NCI-H1417 treated with DMSO at 0.1 percent for 48 hours (cell line): ENCODE results near the gene TEX264.
"Not testable (repeated sequence)": the region's sequence is repeated elsewhere in the genome, so short reads cannot be mapped to it uniquely, and the experiment has no call there.

Experiments
- DNase-seq: peaks from one replicate; lab custom pipeline; 2025; lab: John Stamatoyannopoulos, UW

Gene TEX264

GRCh38 chr3:51715231-51715976 lies 44.4 kb downstream of the TEX264 start:
- no peak for DNase-seq

GRCh38 chr3:51715977-51716294 lies 44.9 kb downstream of the TEX264 start:
- DNase-seq: no peak

- DNase-seq: no peak
These were observed 45.8 kb downstream of the TEX264 start for GRCh38 chr3:51716805-51717204.

- DNase-seq: no peak
These were observed 46.4 kb downstream of the TEX264 start for GRCh38 chr3:51717446-51717845.

- DNase-seq: no peak
These were observed 46.9 kb downstream of the TEX264 start for GRCh38 chr3:51717947-51718346.

GRCh38 chr3:51718547-51719409 lies 47.7 kb downstream of the TEX264 start:
- peak; percentile 34 for DNase-seq

- no peak for DNase-seq
These were observed 48.5 kb downstream of the TEX264 start for GRCh38 chr3:51719410-51720025.

GRCh38 chr3:51720292-51721061 lies 49.4 kb downstream of the TEX264 start:
- DNase-seq: no peak

GRCh38 chr3:51721062-51721745 lies 50.2 kb downstream of the TEX264 start:
- no peak for DNase-seq

GRCh38 chr3:51722362-51722761 lies 51.3 kb downstream of the TEX264 start:
- DNase-seq: no peak

- no peak for DNase-seq
These were observed 56.4 kb downstream of the TEX264 start for GRCh38 chr3:51727500-51727899.

- no peak for DNase-seq
These were observed 58.1 kb downstream of the TEX264 start for GRCh38 chr3:51729042-51729633.

GRCh38 chr3:51733859-51734571 lies 63.0 kb downstream of the TEX264 start:
- DNase-seq: no peak

- DNase-seq: no peak
These were observed 63.5 kb downstream of the TEX264 start for GRCh38 chr3:51734572-51734907.

GRCh38 chr3:51735039-51735438 lies 64.0 kb downstream of the TEX264 start:
- DNase-seq: no peak

- no peak for DNase-seq
These were observed 64.9 kb downstream of the TEX264 start for GRCh38 chr3:51735950-51736349.

- no peak for DNase-seq
These were observed 68.1 kb downstream of the TEX264 start for GRCh38 chr3:51739110-51739509.

- DNase-seq: not testable (repeated sequence)
These were observed 71.3 kb downstream of the TEX264 start for GRCh38 chr3:51742320-51742719.

- not testable (repeated sequence) for DNase-seq
These were observed 71.9 kb downstream of the TEX264 start for GRCh38 chr3:51742978-51743377.

- no peak for DNase-seq
These were observed 76.8 kb downstream of the TEX264 start for GRCh38 chr3:51747840-51748239.

- no peak for DNase-seq
These were observed 77.3 kb downstream of the TEX264 start for GRCh38 chr3:51748327-51748726.
